Eye (tissue), 1 donor: ENCODE measurements around the gene SCUBE1.
A peak's percentile ranks its signal among the peaks of the same experiment; 100 is the strongest.
"Not testable (repeated sequence)": the region's sequence is repeated elsewhere in the genome, so short reads cannot be mapped to it uniquely, and the experiment has no call there.

ENCODE experiments used
- DNase-seq: peaks from one replicate; pipeline ENCODE4 v3.0.0-alpha.2; 2015

Gene SCUBE1

DNA sequence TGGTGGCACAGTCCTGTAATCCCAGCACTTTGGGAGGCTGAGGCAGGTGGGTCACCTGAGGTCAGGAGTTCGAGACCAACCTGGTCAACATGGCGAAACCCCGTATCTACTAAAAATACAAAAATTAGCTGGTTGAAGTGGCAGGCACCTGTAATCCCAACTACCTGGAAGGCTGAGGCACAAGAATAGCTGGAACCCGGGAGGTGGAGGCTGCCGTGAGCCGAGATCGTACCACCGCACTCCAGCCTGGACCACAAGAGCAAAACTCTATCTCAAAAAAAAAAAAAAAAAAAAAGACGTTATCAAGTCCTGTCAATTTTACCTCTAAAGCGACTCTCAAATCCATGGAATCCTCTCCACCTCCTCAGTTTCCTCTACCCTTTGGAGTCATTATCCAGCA, 12.5 kb upstream of the SCUBE1 start:
- DNase-seq: not testable (repeated sequence)

DNA sequence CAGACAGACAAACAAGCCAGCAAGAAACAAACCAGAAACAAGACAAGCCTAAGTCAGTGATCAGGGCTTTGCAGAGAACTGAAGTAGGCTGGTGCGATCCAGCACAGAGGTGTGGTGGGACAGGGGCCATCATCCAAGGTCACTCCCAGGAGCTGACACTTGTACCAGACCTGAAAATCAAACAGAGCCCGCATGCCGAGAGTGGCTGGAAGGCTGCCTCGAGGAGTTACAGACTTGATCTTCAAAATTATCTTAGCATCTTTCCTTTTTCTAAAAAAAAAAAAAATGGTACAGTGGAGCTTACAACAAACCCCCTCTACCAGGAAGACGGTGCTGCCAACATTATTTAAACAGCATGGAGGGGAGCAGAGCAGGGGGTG, 8.8 kb upstream of the SCUBE1 start:
- DNase-seq: no peak

DNA sequence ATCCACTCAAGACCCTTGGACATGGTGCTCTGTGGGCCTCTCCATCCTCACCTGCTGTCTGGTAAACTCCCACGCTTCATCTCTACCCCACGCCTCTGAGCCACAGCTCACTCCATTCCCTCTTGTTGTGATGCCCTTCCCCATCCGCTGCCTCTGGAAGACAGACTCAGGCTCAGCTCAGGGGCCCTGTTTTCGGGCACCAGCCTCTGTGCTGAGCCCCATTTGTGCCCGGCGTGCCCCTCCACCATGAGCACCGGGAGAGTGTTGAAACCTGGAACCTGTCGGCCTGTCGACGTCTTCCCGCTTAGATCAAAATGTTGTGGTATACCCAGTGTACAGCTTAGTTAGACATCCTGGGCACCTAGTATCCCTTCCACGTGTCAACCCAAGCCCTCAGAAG, 6.5 kb upstream of the SCUBE1 start:
- no peak for DNase-seq

DNA sequence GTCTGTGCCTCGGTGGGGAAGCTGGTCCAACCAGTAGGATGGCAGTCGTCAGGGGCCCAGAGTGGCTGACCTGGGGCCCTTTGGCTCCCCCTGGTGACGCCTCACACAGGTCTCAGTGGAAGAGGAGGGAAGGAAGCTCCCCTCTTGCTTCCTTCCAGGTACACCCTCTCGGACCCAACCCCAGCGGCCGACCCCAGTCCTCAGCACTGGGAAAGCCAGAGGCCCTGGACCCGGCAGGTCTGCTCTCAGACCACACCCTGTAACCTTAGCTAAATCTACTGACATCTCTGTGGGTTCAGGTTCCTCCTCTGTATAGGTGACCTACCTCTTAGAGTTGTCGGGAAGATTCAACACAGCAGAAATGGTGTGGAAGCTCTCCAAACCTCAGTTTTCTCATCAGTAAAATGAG, 3.4 kb upstream of the SCUBE1 start:
- peak; percentile 72 for DNase-seq

DNA sequence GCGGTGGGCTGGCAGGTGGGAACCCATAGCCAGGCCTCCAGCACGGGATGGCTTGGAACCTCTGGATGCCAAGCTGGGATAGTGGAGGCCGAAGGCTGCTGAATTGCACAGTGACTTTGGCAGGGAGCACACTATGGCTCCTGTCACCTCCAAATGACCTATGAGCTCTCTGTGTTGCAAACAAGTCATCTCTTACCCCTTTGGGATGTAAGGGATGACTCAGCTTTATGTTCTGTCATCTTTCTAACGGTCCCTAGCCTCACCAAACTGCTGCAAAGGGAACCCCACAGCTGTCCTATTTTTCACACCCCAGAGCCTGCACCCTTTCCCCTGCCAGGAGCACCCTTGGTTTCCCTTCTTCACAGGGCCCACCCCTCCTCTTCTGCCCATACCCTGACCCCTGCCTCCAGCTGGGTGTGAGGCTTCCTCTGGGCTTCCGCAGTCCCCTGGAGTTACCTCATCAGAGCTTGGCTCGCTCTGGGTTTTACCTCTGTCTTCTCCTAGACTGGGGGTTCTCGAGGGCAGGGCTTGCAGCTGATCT, 2.7 kb upstream of the SCUBE1 start:
- DNase-seq: no peak

GRCh38 chr22:43345356-43345755, 2.2 kb upstream of the SCUBE1 start:
- DNase-seq: no peak

DNA sequence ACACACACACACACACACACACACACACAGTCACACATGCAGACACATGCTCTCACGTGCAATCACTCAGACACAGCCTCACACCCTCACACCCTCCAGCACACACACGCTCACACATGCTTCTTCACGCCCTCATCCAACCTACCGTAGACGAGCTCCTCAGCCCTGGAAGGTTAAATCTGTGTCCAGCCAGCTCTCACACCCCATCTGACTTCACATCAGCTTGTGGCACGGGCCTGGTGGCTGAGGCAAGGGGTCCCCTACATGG, 1.3 kb upstream of the SCUBE1 start:
- no peak for DNase-seq

GRCh38 chr22:43343670-43344519, 723 bp upstream of the SCUBE1 start:
- DNase-seq: peak; percentile 71

DNA sequence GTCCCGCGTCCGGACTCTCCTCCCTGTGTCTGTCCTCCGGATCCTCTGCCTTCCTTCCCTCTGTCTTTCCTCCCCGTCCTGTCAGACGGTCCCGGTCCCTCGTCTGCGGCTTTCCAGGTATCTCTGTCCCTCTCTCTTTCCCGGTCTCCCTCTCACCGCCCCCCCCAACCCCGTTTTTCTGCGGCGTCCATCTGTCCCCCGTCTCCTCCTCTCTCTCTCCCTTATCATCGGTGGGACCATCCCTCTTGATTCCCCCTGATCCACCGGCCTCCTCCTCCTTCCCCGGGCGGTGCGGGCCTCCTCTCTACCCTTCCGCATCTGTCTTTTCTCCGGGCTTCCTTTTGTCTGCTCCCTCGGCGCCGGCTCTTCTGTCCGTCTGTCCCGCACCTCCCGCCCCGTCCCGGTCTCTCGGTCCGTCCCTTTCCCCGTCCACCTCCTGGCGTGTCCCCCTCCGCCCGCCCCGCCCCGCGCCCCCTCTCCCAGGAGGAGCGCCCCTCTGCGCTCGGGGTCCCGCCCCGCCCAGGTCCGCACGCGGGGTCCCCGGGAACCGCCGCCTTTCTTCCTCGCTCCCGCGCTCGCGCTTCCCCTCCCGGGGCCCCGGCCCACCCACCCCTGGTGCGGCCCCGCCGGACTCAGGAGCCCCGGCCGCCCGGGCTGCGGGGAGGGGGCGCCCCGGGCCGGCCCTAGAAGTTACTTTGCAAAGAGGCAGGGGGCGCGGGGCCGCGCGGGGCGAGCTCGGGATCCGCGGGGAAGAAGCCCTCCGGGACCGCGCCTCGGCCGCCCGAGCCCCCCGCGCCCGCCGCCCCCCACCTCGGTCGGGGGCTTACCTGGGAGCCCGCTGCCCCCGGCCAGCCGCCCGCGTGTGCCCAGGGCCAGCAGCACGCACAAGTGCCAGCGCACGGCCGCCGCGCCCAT, 568 bp downstream of the SCUBE1 start:
- peak; percentile 53 for DNase-seq

- DNase-seq: no peak
Measured at GRCh38 chr22:43341565-43341964, 1.6 kb downstream of the SCUBE1 start.

- DNase-seq: no peak
Measured at GRCh38 chr22:43338766-43339345, 4.3 kb downstream of the SCUBE1 start.

DNA sequence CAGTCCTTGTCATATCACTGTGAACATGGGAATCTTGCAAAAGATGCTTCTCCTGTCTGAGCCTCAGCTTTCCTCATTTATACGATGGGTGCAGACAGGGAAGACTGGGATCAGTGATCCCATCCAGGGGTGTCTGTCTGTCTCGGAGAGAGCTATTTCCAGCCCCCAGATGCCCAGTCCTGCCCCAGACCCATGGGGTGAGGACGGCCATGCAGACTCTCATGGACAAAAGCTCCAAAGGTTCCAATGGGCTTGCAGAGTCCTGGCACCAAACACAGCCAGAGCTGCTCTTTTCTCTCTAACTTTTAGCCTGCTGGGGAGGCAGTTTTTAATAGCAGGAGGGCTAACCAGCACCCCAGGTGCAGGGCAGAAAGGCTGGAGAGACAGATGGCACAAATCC, 5.2 kb downstream of the SCUBE1 start:
- no peak for DNase-seq

DNA sequence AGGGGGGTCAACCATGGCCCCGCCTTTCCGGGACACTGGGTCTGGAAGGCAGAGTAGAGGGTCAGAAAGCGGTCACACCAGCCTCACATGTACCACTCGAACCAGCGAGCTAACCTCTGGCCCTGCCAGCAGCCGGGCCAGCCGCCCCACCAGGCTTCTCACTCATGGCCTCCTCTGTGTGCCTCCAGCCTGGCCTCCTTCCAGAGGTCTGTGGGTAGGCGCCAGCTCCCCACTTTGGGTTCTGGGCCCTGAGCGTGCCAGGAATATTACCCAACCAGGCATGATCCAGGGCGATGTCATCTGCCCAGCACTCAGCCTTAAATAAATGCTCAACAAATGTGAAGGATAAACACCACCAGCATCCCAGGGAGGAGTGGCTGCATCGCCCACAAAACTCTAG, 5.8 kb downstream of the SCUBE1 start:
- no peak for DNase-seq

- no peak for DNase-seq
Measured at GRCh38 chr22:43334378-43334777, 8.8 kb downstream of the SCUBE1 start.

DNA sequence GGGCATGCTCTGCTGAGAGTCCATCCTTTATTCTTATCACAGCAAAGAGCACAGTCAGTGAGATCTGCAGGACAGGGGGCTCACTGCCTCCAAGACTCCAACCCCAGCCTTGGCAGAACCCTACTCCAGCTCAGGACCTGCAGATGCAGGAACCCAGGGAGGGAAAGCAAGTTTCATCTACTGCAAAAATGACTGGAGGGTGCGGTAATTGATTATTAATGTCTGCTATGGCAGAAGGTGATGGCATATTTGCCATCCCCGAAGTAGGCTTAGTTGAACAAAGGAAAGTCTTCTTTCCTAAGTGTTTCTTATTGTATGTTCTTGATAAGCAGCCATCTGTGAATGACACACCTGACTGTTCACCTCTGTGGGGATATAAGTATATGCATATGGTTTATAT, 9.2 kb downstream of the SCUBE1 start:
- no peak for DNase-seq

- DNase-seq: no peak
Measured at GRCh38 chr22:43333156-43333555, 10.0 kb downstream of the SCUBE1 start.

GRCh38 chr22:43331698-43332097, 11.5 kb downstream of the SCUBE1 start:
- DNase-seq: no peak

DNA sequence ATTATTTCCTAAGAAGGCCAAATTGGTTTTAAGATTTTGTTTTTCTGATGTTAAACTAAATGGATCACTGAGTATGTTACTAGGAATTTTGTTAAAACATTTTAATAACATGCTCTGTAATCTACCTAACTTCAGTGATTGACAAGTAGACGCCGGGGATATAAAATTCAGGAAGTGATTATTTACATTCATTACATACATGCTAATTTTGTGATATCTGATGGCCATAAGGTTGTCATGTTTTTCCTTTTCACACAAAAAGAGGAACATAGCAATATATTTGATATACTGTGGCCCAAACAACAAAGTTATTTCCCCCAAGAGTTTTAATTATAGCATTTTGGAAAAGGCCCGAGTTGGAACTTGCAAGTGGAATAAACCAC, 12.1 kb downstream of the SCUBE1 start:
- no peak for DNase-seq

- DNase-seq: no peak
Measured at GRCh38 chr22:43330178-43331068, 12.7 kb downstream of the SCUBE1 start.

- no peak for DNase-seq
Measured at GRCh38 chr22:43329061-43329460, 14.1 kb downstream of the SCUBE1 start.

GRCh38 chr22:43327157-43327438, 16.1 kb downstream of the SCUBE1 start:
- no peak for DNase-seq

GRCh38 chr22:43326331-43327156, 16.6 kb downstream of the SCUBE1 start:
- DNase-seq: peak; percentile 85
